A172 (cell line): ENCODE results near the gene CREBBP. TPM values are rescaled to one million over a fixed set of nuclear protein-coding genes. Genes with fewer than 3 reads are reported as not detected.

Experiments used
- DNase-seq: peaks from one replicate; pipeline ENCODE4 v3.0.0-alpha.2; 2015; ENCODE audit warnings: low spot score
- total RNA-seq: library from RNA; depleted of rRNA; stranded (reverse); fragments of >200 nt; shearing (Covaris generic); gene quantifications from 2 replicates; pipeline ENCODE4 v1.2.3, GENCODE V29; 2014

CREBBP gene
- total RNA-seq, 1 experiment from 2014 or later = 11.2 TPM

- DNase-seq = no peak
These were observed 113.1 kb downstream of the CREBBP start for GRCh38 chr16:3767333-3767986.

GRCh38 chr16:3766177-3766576 is 114.3 kb downstream of the CREBBP start:
- no peak for DNase-seq

GRCh38 chr16:3764409-3764808 is 116.1 kb downstream of the CREBBP start:
- no peak for DNase-seq

- no peak for DNase-seq
These were observed 118.3 kb downstream of the CREBBP start for GRCh38 chr16:3762107-3762750.

GRCh38 chr16:3761375-3762106 is 119.0 kb downstream of the CREBBP start:
- no peak for DNase-seq

GRCh38 chr16:3760518-3760917 is 120.0 kb downstream of the CREBBP start:
- DNase-seq = no peak

- DNase-seq = no peak
These were observed 120.8 kb downstream of the CREBBP start for GRCh38 chr16:3759736-3760135.

DNA sequence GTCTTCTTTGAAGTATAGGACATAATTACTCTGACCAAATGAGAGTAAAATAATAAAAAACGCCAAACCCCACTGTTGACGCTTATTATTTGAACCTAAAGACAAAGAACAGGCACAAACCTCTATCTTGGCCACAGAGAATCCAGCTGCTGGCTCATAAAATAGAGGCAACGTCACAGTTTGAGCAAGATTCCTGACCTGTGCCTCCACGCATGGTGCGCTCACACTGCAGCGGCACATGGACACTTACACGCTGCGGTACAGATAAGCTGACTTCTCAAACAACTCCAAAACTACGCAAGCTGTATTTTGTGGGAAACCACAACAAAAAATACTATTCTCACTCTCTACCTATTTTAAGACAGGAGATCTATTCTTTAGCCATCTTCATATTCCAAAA is 124.4 kb downstream of the CREBBP start:
- no peak for DNase-seq

DNA sequence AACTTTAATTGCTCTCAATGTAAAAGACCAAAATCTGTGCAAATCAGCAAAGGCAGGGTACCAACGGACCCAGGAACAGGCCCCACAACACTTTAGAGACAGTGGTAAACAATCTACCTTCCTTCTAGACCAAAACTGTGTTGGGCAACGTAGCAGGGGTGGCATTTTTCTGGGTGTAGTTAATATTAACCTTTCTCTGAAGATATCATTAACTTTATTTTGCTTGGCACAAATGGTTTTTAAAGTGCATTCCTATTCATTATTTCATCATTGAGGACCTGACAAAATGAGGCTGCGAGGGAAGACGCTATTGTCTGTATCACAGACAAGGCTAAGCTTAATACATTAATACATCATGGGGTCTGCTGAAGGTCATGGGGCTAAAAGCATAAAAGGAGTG is 125.3 kb downstream of the CREBBP start:
- no peak for DNase-seq

GRCh38 chr16:3754772-3755171 is 125.7 kb downstream of the CREBBP start:
- DNase-seq = no peak

- peak; percentile 26 for DNase-seq
These were observed 126.3 kb downstream of the CREBBP start for GRCh38 chr16:3754081-3754703.

GRCh38 chr16:3752984-3753383 is 127.5 kb downstream of the CREBBP start:
- no peak for DNase-seq

- DNase-seq = no peak
These were observed 128.6 kb downstream of the CREBBP start for GRCh38 chr16:3751878-3752277.

- no peak for DNase-seq
These were observed 132.2 kb downstream of the CREBBP start for GRCh38 chr16:3748307-3748706.

DNA sequence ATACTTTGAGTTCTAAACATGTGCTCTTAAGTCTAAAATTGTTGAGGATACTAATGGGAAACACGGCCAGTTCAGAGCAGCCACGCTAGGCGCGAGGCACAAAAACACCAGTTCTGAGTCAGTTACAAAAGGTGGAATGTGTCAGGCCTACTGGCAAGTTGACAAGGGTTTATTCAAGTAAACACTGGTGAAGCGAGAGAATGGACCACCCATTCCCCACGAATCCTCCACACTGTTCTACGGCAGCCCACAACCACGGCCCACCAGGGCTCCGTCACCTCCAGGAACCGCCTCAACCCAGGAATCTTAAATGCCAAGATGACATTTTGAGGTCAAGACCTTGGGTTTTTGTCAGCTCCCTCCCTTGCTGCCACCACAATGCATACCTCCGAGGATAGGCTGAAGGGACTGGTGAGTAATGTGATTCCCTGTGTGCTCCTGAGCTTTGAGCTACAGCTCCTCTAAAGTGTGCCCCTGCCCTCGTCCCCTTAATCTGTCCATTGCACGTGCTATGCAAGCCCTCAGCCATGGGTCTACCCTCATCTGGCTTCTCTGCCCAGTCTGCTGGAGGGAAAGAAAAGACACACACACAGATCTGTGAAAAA is 134.7 kb downstream of the CREBBP start:
- DNase-seq = peak; percentile 47

DNA sequence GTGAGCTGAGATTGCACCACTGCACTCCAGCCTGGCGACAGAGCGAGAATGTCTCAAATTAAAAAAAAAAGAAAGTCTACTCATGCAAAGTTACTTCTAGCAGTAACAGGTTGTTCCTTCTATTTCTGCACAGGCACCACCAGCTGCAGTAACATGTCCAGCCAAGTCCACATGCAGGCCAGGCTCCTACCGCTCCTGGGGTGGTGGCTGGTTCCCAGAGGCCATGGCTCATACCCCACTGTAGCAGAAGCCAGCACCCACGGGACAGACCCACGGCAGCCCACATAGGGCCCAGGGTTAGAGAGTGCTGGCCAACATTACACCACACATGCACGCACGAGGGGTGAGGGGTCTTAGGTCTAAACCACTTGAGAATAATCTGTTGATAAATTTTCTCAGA is 136.5 kb downstream of the CREBBP start:
- DNase-seq = no peak

GRCh38 chr16:3740934-3741333 is 139.6 kb downstream of the CREBBP start:
- no peak for DNase-seq

DNA sequence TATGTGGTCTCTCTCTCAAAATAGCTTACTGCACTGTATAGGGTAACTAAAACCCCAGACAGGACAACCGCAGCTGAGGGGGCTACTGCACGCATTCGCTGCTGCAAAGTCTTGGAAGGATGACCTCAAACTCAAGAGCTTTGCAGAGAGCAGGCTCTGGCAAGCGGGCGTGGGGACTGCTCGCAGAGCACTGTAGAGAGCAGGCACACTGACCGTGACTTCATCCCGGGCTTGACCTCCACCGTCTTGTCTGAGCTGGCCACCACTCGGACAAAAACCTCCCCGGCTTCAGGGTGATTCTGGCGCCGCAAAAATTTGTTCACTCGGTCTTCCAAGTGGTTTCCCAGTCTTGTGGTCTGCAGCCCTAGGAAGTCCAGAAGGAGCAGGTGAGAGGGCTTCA is 140.3 kb downstream of the CREBBP start:
- DNase-seq = no peak

GRCh38 chr16:3739636-3740035 is 140.9 kb downstream of the CREBBP start:
- no peak for DNase-seq

DNA sequence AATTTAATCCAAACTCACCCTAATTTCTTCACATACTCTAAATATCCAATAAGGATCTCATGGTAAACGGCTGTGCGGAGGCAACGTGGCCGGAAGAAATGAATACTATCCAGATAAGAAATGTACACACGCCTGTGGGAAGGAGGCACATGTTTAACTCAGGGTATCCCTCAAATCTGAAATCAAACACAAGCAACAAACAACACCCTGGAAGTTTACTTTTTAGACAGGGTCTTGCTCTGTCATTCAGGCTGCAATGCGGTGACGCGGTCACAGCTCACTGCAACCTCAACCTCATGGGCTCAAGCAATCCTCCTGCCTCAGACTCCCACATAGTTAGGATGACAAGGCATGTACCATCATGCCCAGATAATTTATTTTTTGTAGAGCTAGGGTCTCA is 142.0 kb downstream of the CREBBP start:
- no peak for DNase-seq

DNA sequence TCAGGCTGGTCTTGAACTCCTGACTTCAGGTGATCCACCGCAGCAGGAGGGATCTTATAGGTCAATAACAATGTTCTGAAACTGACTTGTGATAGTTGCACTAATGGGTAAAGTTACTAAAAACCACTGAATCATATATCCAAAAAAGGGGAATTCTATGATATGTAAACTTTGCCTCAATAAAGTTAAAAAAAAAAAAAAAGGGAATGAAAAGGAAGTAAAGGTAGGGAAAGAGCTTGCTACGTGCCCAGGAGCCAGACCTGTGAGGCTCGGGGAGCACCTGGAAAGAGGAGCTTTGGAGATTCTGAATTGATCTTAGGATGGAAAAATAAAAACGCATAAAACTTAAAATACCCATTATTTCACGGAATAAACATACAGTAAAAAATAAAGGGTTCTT is 142.4 kb downstream of the CREBBP start:
- no peak for DNase-seq

GRCh38 chr16:3737181-3737580 is 143.3 kb downstream of the CREBBP start:
- DNase-seq = no peak
